Measurements from ENCODE around the gene ZNF562.

The ZNF562 gene

DNA sequence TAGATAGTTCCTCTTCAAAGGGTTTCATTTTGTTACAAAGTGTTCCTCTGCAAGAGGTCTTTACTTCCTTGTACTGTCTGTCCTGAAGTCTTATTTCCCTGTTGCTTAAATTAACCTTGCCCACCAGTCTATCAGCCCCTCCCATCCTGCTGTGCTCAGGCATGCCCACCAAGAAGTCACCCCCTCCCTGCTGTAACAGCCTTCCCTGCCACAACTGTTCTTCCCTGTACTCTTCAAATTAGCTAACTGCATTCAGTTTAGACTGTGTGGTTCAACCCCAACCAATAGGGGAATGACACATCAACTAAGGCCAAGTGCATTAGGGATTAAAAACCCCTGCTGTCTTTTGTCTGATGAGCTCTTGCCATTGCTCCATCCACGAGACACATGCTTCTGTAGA, 34.4 kb upstream of the ZNF562 start:
- TF ChIP-seq FOXP2 (optimal IDR thresholded peaks at IDR 0.05; ENCODE audit: borderline replicate concordance, extremely low read depth, extremely low read length, insufficient read depth) (no peak), SIN3A (IDR thresholded peaks at IDR 0.05; ENCODE audit: borderline replicate concordance, insufficient read depth, low read length) (no peak), TAF1 (IDR thresholded peaks at IDR 0.05; ENCODE audit: borderline replicate concordance, insufficient read depth, low read length) (no peak), POLR2AphosphoS5 (IDR thresholded peaks at IDR 0.05; ENCODE audit: low read depth, low read length) (no peak)
- TF ChIP-seq, protein P1, sequence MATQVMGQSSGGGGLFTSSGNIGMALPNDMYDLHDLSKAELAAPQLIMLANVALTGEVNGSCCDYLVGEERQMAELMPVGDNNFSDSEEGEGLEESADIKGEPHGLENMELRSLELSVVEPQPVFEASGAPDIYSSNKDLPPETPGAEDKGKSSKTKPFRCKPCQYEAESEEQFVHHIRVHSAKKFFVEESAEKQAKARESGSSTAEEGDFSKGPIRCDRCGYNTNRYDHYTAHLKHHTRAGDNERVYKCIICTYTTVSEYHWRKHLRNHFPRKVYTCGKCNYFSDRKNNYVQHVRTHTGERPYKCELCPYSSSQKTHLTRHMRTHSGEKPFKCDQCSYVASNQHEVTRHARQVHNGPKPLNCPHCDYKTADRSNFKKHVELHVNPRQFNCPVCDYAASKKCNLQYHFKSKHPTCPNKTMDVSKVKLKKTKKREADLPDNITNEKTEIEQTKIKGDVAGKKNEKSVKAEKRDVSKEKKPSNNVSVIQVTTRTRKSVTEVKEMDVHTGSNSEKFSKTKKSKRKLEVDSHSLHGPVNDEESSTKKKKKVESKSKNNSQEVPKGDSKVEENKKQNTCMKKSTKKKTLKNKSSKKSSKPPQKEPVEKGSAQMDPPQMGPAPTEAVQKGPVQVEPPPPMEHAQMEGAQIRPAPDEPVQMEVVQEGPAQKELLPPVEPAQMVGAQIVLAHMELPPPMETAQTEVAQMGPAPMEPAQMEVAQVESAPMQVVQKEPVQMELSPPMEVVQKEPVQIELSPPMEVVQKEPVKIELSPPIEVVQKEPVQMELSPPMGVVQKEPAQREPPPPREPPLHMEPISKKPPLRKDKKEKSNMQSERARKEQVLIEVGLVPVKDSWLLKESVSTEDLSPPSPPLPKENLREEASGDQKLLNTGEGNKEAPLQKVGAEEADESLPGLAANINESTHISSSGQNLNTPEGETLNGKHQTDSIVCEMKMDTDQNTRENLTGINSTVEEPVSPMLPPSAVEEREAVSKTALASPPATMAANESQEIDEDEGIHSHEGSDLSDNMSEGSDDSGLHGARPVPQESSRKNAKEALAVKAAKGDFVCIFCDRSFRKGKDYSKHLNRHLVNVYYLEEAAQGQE (IDR thresholded peaks at IDR 0.05; ENCODE audit: insufficient read depth in 1 of 2, low read depth in 2 of 2, low read length in 2 of 2): no peak

DNA sequence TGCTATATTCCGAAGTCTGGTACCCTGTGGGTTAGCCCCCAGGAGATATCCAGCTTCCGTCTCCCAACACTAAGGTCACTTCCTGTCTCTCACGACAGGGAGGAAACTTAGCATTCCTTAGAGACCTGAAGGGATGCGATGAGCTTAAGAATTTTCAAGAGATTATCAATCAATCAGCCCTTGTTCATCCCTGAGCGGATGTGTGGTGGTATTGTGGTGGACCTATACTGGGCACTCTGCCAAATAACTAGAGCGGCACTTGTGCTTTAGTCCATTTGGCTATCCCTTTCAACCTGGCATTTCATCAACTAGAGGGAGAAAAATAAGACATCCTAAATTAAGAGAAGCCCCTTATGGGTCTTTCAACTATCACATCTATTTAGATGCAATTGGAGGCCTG, 30.9 kb upstream of the ZNF562 start:
- TF ChIP-seq TAF1 (IDR thresholded peaks at IDR 0.05; ENCODE audit: borderline replicate concordance, insufficient read depth, low read length) (no peak), POLR2AphosphoS5 (IDR thresholded peaks at IDR 0.05; ENCODE audit: low read depth, low read length) (no peak), FOXP2 (optimal IDR thresholded peaks at IDR 0.05; ENCODE audit: borderline replicate concordance, extremely low read depth, extremely low read length, insufficient read depth) (no peak), SIN3A (IDR thresholded peaks at IDR 0.05; ENCODE audit: borderline replicate concordance, insufficient read depth, low read length) (no peak)
- TF ChIP-seq, protein P1 (IDR thresholded peaks at IDR 0.05; ENCODE audit: insufficient read depth in 1 of 2, low read depth in 2 of 2, low read length in 2 of 2): no peak

DNA sequence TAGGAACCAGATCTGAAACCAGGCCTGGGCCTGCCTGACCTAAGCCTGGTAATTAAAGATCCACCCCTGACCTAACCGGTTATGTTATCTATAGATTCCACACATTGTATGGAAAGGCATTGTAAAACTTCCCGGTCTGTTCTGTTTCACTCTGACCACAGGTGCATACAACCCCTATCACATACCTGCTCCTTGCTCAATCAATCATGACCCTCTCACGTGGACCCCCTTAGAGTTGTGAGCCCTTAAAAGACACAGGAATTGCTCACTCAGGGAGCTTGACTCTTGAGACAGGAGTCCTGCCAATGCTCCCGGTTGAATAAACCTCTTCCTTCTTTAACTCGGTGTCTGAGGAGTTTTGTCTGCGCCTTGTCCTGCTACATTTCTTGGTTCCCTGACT, 27.3 kb upstream of the ZNF562 start:
- TF ChIP-seq FOXP2 (optimal IDR thresholded peaks at IDR 0.05; ENCODE audit: borderline replicate concordance, extremely low read depth, extremely low read length, insufficient read depth) (no peak), POLR2AphosphoS5 (IDR thresholded peaks at IDR 0.05; ENCODE audit: low read depth, low read length) (no peak)
- TF ChIP-seq, protein P1 (IDR thresholded peaks at IDR 0.05; ENCODE audit: insufficient read depth in 1 of 2, low read depth in 2 of 2, low read length in 2 of 2): no peak

DNA sequence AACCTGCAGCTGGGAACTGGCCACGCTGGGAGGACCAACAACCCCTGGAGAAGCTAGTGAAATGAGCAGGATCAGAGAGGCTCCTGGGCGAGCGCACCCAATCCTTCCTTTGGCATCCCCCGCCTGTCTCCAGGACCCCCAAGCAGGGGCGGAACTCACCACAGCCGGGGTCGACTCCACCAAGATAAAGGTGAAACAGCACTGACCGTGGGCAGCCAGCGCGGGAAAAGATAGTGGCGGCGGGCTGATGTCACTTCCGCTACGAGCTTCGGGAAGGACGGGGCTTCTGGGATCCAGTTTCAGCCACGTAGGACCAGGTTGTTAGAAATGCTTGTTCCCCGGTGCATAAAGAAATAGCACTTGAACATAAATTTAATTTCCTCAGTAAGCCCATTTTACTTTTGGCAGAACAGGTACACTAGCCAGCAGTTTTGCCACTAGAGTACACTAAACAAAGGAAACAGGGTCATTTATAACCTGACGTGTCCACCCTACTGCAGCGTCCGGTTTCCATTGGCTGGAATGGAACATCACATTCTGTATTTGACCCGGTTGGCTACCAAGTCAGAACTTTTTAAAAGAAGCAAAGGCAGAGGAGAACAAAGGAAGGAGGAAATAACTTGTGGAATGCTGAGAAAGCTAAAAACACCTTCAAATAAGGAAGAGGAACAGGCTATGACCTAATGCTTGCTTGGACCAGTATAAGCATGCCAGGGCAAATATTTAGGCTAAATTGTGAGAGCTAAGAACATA, 25.5 kb upstream of the ZNF562 start:
- TF ChIP-seq POLR2AphosphoS5 (IDR thresholded peaks at IDR 0.05; ENCODE audit: low read depth, low read length) (no peak), FOXP2 (optimal IDR thresholded peaks at IDR 0.05; ENCODE audit: borderline replicate concordance, extremely low read depth, extremely low read length, insufficient read depth) (no peak), SIN3A (IDR thresholded peaks at IDR 0.05; ENCODE audit: borderline replicate concordance, insufficient read depth, low read length) (no peak), TAF1 (IDR thresholded peaks at IDR 0.05; ENCODE audit: borderline replicate concordance, insufficient read depth, low read length) (no peak)
- TF ChIP-seq, protein P1 (IDR thresholded peaks at IDR 0.05; ENCODE audit: insufficient read depth in 1 of 2, low read depth in 2 of 2, low read length in 2 of 2): no peak
